ENCODE results near the gene ZNF320.
"Not testable (repeated sequence)": the region's sequence is repeated elsewhere in the genome, so short reads cannot be mapped to it uniquely, and the experiment has no call there.

DNA sequence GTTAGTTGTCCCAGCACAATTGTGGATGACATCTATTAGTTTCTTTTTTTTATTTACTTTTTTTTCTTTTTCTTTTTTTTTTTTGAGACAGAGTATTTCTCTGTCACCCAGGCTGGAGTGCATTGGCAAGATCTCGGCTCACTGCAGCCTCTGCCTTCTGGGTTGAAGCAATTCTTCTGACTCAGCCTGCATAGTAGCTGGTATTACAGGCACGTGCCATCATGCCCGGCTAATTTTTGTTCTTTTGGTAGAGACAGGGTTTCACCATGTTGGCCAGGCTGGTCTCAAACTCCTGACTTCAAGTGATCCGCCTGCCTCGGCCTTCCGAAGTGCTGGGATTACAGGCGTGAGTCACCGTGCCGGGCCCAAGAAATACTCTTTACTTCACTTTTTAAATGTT lies 27.2 kb upstream of the ZNF320 start:
- TF ChIP-seq, protein P1, sequence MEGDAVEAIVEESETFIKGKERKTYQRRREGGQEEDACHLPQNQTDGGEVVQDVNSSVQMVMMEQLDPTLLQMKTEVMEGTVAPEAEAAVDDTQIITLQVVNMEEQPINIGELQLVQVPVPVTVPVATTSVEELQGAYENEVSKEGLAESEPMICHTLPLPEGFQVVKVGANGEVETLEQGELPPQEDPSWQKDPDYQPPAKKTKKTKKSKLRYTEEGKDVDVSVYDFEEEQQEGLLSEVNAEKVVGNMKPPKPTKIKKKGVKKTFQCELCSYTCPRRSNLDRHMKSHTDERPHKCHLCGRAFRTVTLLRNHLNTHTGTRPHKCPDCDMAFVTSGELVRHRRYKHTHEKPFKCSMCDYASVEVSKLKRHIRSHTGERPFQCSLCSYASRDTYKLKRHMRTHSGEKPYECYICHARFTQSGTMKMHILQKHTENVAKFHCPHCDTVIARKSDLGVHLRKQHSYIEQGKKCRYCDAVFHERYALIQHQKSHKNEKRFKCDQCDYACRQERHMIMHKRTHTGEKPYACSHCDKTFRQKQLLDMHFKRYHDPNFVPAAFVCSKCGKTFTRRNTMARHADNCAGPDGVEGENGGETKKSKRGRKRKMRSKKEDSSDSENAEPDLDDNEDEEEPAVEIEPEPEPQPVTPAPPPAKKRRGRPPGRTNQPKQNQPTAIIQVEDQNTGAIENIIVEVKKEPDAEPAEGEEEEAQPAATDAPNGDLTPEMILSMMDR (IDR thresholded peaks at IDR 0.05) = not testable (repeated sequence)
- TF ChIP-seq POLR2A (IDR thresholded peaks at IDR 0.05) = not testable (repeated sequence)

Measured in uterus (tissue), 2 donors.